Progenitor cell of endocrine pancreas (in vitro differentiated cells): ENCODE data around the gene CTNNAL1. TPM values are rescaled to one million over a fixed set of nuclear protein-coding genes. Genes with fewer than 3 reads are reported as not detected.

ENCODE experiments used
- DNase-seq: peaks from one replicate; pipeline ENCODE4 v3.0.0; 2021; ENCODE audit warnings: low spot score; ENCODE audit not compliant: unreplicated experiment
- H3K27ac Mint-ChIP-seq: 2 replicates; pipeline ENCODE4 v1.8.0; 2021; ENCODE audit warnings: mild to moderate bottlenecking, moderate library complexity, mixed read lengths
- H3K27me3 Mint-ChIP-seq: 2 replicates; pipeline ENCODE4 v1.8.0; 2021; ENCODE audit warnings: mixed read lengths
- H3K36me3 Mint-ChIP-seq: 2 replicates; pipeline ENCODE4 v1.8.0; 2022; ENCODE audit warnings: mixed read lengths; ENCODE audit not compliant: insufficient read depth
- H3K4me1 Mint-ChIP-seq: 2 replicates; pipeline ENCODE4 v1.8.0; 2021; ENCODE audit warnings: low read depth, mixed read lengths
- H3K4me3 Mint-ChIP-seq: 2 replicates; pipeline ENCODE4 v1.8.0; 2021; ENCODE audit warnings: low read depth, mild to moderate bottlenecking, moderate library complexity, mixed read lengths
- H3K9me3 Mint-ChIP-seq: 2 replicates; pipeline ENCODE4 v1.8.0; 2021; ENCODE audit warnings: low read depth, mixed read lengths
- total RNA-seq: library from RNA; stranded (reverse); gene quantifications from 2 replicates; pipeline ENCODE4 v1.2.1, GENCODE V29; 2021
- TF ChIP-seq, protein P1 (sequence below): fragments of 200-600 bp; sonication (generic); IDR thresholded peaks from one replicate; pipeline ENCODE4 v1.5.0; 2021; ENCODE audit warnings: antibody characterized with exemption, mild to moderate bottlenecking; ENCODE audit not compliant: unreplicated experiment

Gene CTNNAL1
- total RNA-seq, 1 donor from 2014 or later, result 42.8 TPM

- no peak overlapping the region for H3K27ac Mint-ChIP-seq
- no peaks in the 10 kb centered on the region for H3K9me3 Mint-ChIP-seq
- no peaks in the 10 kb centered on the region for H3K27me3 Mint-ChIP-seq
- TF ChIP-seq, protein P1, sequence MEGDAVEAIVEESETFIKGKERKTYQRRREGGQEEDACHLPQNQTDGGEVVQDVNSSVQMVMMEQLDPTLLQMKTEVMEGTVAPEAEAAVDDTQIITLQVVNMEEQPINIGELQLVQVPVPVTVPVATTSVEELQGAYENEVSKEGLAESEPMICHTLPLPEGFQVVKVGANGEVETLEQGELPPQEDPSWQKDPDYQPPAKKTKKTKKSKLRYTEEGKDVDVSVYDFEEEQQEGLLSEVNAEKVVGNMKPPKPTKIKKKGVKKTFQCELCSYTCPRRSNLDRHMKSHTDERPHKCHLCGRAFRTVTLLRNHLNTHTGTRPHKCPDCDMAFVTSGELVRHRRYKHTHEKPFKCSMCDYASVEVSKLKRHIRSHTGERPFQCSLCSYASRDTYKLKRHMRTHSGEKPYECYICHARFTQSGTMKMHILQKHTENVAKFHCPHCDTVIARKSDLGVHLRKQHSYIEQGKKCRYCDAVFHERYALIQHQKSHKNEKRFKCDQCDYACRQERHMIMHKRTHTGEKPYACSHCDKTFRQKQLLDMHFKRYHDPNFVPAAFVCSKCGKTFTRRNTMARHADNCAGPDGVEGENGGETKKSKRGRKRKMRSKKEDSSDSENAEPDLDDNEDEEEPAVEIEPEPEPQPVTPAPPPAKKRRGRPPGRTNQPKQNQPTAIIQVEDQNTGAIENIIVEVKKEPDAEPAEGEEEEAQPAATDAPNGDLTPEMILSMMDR, result no peak
- H3K36me3 Mint-ChIP-seq, result peaks cover 39% of the 10 kb centered on the region
- H3K4me3 Mint-ChIP-seq, result no peak overlapping the region
- H3K4me1 Mint-ChIP-seq, result no peaks in the 10 kb centered on the region
- DNase-seq, result no peak
These were observed 38.4 kb upstream of the CTNNAL1 start for GRCh38 chr9:109051733-109052132.

- peaks cover 34% of the 10 kb centered on the region for H3K36me3 Mint-ChIP-seq
These were observed 37.1 kb upstream of the CTNNAL1 start for GRCh38 chr9:109050444-109050843.

DNA sequence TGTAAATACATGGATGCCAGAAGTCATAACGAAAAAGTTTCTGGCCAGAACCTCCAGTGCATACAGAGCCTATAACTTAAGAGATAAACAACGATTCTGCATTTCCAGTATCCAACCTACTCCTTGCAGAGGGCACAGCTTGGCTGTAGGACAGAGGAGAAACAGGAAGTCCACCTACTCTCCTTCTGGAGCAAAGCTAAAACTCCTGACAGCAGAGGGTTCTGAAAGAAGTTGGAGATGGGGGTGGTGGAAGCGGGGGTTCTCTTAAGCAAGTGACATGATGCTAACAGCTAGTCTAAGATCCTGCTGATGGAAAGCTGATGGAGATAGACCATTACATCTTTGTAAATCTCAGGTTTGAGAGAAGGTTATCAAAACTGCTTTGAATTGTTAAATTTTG lies 35.5 kb upstream of the CTNNAL1 start:
- Mint-ChIP-seq H3K9me3 (no peaks in the 10 kb centered on the region), H3K27ac (no peak overlapping the region), H3K27me3 (no peaks in the 10 kb centered on the region), H3K4me3 (no peak overlapping the region), H3K4me1 (no peaks in the 10 kb centered on the region), H3K36me3 (peaks cover 31% of the 10 kb centered on the region)
- no peak for DNase-seq
- TF ChIP-seq, protein P1, result no peak

More at GRCh38 chr9:109050444-109050843, 37.1 kb upstream of the CTNNAL1 start:
- Mint-ChIP-seq H3K4me3 (no peak overlapping the region), H3K27ac (peak overlapping the region; percentile 2), H3K4me1 (no peaks in the 10 kb centered on the region), H3K27me3 (no peaks in the 10 kb centered on the region), H3K9me3 (no peaks in the 10 kb centered on the region)
- TF ChIP-seq, protein P1, result no peak
- DNase-seq, result no peak

DNA sequence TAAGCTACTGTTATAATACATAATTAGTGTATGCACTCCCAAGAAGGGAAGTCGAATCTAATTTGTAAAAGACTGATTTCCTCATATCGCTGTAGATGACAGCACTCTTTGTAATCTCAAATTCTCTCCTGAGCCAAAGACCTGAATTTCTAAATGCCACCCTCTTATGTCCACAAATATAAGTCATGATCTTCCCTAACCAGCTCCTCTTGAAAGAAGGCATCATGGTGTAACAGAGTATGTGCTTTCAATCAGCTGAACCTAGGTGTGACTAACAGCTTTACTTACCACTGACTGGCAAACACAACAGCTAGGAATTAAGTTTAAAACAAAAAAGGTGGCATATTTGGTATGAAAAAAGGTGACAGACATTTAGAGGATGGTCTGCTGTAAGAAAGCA lies 34.0 kb upstream of the CTNNAL1 start:
- Mint-ChIP-seq H3K27ac (no peak overlapping the region), H3K27me3 (no peaks in the 10 kb centered on the region), H3K9me3 (peaks cover 3% of the 10 kb centered on the region), H3K4me1 (no peaks in the 10 kb centered on the region), H3K4me3 (no peak overlapping the region), H3K36me3 (peaks cover 38% of the 10 kb centered on the region)
- no peak for DNase-seq
- TF ChIP-seq, protein P1, result no peak

GRCh38 chr9:109046346-109046745 lies 33.0 kb upstream of the CTNNAL1 start:
- Mint-ChIP-seq H3K36me3 (peaks cover 35% of the 10 kb centered on the region), H3K9me3 (peaks cover 3% of the 10 kb centered on the region), H3K4me1 (no peaks in the 10 kb centered on the region), H3K27ac (no peak overlapping the region), H3K4me3 (no peak overlapping the region), H3K27me3 (no peaks in the 10 kb centered on the region)
- no peak for DNase-seq
- TF ChIP-seq, protein P1, result no peak
